HG03432 (cell line): ENCODE results near the gene DNAL1.
"Not testable (repeated sequence)": the region's sequence is repeated elsewhere in the genome, so short reads cannot be mapped to it uniquely, and the experiment has no call there.

Experiments used
- ATAC-seq: cut with Tn5 transposase; IDR thresholded peaks from one replicate; pipeline ENCODE4 v1.9.1; 2021; ENCODE audit warnings: mild to moderate bottlenecking, moderate library complexity; ENCODE audit not compliant: unreplicated experiment

Gene DNAL1, protein sequence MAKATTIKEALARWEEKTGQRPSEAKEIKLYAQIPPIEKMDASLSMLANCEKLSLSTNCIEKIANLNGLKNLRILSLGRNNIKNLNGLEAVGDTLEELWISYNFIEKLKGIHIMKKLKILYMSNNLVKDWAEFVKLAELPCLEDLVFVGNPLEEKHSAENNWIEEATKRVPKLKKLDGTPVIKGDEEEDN

DNA sequence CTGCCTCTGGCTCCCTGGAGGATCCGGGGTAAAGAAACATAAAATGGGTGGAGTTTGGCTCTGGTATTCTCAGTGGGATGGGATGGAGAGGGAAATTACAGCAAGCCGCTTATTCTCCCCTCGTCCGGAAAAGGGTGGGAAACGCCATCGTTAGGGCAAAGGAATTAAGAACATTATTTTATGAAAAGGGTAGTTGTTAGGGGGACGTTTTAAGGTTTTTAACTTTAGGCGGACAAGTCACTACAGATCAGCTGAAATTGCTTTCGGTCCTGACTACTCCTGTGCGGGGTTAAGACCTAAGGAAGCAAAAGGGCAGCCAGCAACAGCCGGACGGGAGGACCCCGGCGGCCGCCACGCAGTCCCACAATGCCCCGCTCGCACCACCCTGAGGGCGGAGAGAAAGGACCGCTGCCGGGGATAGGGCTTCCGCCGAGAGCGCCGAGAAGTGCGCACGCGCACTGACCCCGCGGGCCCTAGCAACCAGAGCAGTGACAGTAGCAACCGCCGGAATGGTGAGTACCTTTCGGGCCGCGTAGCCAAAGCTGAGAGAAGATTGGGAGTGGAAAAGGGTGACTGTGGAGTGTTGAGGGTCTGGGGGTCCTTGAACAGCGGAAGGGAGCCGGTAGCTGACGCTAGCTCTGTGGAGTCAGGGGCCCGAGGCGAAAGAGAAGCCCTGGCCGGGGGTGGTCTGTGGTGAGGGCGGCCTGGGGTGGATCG lies at the start of gene DNAL1:
Gene DNAL1 (plus strand): TSS at position 456 of the 717 bp plus-strand sequence. CDS start 54 bp downstream, at position 510.
- peak; percentile 98 for ATAC-seq

DNA sequence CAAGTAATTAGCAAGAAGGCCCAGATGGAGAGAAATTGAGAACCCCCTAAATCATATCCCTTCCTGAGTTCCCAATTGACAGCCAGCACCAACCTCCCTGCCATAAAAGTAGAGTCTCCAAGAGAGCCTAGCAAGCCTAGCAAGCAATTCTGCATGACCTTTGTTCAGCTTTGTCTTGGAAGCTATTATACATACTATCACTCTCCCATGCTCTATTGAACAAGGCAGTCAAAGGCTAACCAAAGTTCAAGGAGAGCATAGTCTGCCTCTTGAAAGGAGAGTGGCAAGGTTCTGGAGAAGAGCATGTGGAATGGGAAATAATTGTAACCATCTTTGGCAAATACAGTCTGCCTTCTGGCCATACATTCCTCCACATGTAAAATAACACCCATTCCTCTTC lies 45.3 kb upstream of the DNAL1 start:
- no peak for ATAC-seq

DNA sequence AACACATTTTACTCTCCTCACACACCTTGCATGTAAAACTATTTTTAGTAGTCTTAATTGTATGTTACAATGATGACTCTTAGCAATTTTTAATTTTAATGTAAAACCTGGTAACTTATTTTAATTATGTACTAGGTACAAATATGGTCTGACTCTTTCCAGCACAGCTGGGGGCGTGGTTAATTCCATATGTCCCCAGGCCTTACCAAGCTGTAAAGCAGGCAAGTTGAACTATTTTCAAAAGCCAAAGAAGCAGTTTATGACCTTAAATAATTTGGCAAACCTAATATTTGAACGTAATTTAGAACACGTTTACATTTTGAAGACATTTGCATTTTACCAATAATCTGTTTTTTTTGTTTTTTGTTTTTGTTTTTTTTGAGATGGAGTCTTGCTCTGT lies 41.8 kb upstream of the DNAL1 start:
- ATAC-seq = no peak

DNA sequence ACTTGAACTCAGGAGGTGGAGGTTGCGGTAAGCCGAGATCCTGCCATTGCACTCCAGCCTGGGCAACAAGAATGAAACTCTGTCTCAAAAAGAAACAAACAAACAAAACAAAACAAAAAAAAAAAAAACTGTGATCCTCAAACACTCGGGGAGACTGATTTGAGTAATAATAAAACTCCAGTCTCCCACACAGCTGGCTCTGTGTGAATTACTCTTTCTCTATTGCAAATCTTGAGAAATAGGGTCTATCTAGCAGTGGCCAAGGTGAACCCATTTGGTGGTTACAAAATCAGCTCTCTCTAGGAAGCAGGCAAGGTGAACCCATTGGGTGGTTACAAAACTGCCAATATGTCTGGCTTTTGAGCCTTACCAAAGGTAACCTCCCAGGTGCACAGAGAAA lies 38.5 kb upstream of the DNAL1 start:
- no peak for ATAC-seq

DNA sequence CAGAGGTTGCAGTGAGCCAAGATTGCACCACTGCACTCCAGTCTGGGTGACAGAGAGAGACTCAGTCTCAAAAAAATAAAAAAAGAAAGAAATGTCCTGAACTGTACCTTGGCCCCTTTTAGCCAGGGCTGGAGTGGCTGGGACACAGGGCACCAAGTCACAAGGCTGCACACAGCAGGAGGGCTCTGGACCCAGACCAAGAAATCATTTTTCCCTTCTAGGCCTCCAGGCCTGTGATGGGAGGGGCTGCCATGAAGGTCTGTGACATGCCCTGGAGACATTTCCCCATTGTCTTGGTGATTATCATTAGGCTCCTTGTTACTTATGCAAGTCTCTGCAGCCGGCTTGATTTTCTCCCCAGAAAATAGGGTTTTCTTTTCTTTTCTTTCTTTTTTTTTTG lies 37.5 kb upstream of the DNAL1 start:
- ATAC-seq = no peak

DNA sequence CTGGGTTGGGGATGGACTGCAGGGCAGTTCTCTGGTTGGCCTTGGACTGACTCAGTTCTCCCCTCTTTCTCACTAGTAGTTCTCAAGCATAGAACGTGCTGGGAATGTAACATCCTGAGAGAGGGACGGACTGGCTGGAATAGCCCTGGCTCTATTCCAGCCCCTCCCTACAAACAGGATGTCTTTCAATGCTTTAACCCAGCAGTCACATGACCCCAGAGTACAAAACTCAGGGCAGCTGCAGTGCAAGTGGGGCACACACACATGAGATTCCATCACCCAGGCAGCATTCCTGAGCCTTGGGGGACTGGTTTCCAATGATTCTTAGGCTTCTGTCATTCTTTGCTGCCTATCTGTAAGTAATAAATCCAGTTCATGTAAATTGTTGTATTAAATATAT lies 34.1 kb upstream of the DNAL1 start:
- no peak for ATAC-seq

DNA sequence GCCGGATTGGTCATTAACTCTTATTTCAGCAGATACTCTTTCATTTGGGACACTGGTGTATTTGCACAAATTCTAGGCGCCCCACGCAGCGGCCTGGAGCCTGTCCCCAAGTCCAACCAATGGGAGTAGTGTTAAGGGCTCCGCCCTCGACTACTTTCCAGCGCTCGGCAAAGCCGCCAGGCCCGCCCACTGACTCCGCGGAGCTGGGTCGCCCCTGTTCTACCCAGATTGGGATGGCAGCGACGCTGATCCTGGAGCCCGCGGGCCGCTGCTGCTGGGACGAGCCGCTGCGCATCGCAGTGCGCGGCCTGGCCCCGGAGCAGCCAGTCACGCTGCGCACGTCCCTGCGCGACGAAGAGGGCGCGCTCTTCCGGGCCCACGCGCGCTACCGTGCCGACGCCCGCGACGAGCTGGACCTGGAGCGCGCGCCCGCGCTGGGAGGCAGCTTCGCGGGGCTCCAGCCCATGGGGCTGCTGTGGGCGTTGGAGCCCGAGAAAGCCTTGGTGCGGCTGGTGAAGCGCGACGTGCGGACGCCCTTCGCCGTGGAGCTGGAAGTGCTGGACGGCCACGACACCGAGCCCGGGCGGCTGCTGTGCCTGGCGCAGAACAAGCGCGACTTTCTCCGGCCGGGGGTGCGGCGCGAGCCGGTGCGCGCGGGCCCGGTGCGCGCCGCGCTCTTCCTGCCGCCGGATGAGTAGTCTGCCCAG lies 32.3 kb upstream of the DNAL1 start, which contains the start of gene ACOT6:
Gene ACOT6 (plus strand): TSS at position 179 of the 707 bp plus-strand sequence. CDS start 55 bp downstream, at position 234.
- ATAC-seq = peak; percentile 87

DNA sequence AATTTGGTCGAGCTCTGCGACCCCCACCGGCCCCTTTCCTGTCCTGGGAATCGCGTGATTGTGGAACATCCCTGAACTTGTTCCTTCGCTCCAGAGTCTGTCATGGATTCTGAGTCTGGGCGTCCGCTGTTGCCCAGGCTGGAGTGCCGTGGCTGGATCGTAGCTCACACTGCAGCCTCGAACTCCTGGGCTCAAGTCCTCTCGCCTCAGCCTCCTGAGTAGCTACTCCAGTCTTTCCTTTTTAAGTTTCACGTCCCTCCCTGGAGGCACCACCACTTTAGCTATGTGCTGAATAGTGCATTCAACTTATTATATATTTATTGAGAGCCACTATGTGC lies 31.8 kb upstream of the DNAL1 start:
- peak; percentile 7 for ATAC-seq

DNA sequence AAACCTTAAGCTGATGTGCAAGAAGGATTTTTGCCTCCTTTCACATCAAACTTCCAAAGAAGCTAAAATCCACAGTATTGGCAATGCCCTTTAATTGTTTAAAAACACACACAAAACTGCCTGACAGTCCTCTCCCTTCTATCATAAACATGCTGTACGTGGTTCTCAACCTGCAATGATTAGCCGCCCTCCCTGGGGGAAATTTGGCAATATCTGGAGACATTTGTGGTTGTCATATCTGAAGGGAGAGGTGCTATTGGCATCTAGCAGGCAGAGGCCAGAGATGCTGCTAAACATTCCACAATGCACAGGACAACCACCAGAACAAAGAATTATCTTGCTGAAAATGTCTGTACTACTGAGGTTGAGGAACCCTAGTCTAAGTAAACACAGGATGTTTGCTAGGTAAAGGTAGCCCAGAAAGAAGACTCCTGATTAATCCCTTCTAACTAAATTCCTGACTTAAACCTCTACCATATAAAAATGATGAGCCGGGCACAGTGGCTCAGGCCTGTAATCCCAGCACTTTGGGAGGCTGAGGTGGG lies 31.3 kb upstream of the DNAL1 start:
- no peak for ATAC-seq

DNA sequence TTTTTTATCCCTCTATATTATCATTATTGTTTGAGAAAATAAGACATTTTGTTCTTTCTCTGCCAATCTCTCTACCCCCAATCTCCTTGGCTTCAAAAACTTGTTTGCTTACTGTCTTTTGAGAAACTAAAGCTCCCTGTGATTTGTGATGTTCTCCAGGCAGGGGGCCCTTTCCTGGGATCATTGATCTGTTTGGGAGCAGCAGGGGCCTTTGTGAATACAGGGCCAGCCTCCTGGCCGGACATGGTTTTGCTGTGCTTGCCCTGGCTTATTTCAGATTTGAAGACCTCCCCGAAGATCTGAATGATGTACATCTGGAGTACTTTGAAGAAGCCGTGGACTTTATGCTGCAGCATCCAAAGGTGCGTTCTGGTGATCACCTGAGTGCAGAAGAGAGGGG lies 28.0 kb upstream of the DNAL1 start:
- no peak for ATAC-seq

DNA sequence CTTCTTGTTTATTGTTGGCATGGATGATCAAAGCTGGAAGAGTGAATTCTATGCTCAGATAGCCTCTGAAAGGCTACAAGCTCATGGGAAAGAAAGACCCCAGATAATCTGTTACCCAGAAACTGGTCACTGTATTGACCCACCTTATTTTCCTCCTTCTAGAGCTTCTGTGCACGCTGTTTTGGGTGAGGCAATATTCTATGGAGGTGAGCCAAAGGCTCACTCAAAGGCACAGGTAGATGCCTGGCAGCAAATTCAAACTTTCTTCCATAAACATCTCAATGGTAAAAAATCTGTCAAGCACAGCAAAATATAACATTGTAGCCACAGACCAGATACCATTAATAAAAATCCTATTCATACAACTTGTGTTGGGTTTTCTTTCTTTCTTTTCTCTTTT lies 25.3 kb upstream of the DNAL1 start:
- ATAC-seq = no peak

DNA sequence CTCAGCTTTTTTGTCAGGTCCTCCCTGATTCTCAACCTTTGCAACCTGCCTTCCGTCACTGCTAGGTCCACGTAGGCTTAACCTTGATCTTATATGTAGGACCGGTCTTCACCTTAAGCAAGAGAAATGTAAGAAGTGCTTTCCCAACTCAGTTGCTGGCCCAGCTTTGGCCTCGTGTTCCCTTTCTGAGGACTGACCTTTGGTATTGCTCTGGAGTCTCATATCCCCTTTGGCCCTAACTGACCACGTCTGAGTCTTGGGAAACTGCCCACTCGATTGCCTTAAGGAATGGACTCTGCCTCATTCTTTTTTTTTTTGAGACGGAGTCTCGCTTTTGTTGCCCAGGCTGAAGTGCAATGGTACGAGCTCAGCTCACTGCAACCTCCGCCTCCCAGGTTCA lies 24.5 kb upstream of the DNAL1 start:
- ATAC-seq = no peak

DNA sequence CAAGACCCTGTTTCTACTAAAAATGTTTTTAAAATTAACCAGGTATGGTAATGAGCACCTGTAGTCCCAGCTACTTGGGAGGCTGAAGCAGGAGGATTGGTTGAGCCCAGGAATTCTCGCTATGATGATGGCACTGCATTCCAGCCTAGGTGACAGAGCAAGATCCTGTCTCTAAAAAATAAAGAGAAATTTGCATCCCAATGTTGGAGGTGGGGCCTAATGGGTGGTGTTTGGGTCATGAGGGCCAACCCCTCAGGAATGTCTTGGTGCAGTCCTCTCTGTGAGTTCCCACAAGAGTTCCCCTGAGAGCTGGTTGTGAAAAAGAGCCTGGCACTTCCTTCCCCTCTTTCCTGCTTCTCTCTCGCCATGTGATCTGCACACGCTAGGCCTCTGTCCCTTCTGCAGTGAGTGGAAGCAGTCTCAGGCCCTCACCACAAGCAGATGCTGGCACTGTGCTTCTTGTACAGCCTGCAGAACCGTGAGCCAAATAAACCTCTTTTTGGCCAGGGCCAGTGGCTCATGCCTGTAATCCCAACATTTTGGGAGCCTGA lies 21.2 kb upstream of the DNAL1 start:
- no peak for ATAC-seq

DNA sequence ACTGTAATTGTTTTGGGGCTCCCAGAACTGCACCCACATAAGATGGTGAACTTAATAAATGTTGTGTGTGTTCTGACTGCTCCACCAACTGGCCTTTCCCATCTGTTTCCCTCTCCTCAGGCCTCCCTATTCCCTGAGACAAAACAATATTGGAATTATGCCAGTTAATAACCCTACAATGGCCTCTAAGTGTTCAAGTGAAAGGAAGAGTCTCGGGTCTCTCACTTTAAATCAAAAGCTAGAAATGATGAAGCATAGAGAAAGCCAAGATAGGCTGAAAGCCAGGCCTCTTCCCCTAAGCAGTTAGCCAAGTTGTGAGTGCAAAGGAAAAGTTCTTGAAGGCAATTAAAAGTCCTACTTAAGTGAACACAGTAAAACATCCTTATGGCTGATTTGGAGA lies 19.1 kb upstream of the DNAL1 start:
- ATAC-seq = no peak

DNA sequence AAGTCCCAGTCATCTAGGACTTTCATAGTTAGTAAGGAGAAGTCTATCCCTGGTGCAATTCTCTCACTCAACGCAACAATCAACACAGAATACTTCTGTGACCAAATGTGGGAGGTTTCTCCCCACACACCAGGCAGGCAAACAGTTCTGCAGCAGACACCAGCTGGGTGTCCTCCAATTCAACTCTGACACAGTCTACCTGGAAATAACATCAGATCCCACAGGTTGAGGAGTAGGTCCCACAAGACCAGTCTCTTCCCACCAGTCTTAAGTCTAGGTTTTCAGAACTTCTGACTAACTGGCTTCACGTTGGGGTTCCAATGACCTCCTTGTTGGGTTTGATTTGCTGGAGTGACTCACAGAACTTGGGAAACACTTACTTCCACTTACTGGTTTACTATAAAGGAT lies 17.6 kb upstream of the DNAL1 start:
- ATAC-seq = no peak

DNA sequence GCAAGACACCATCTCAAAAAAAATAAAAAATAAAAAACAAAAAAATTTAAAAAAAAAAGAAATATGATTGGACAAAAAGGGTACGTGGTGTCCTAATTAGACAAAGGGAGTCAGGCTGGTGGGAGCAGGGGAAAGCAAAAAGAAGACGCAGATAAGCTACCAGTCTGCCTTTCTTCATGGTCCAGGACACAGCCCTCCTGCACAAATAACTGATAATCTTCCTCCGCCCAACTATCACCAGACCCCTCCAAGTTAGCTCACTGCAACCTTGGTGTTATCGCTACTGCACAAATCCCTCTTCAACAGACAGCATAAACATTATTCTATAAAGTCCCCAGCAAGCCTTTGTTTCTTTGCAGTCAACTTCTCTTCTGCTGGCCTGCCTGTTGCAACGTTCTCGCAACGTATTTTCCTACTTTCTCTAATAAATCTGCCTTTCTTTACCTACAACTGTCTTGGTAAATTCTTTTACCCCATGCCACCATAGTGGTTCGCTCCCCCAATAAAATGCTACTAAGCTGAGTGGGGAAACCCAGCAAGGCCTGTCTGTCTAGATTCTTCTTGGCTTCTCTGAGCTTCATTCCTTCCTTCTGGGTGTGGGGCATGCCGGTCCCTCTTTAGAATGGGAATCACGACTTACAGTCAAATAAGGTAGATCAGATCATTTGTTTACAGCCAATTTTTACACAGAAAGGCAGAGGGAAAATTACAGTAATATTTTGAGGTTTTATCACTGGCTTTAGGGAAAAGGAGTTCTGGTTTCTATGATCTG lies 14.6 kb upstream of the DNAL1 start:
- ATAC-seq = no peak

DNA sequence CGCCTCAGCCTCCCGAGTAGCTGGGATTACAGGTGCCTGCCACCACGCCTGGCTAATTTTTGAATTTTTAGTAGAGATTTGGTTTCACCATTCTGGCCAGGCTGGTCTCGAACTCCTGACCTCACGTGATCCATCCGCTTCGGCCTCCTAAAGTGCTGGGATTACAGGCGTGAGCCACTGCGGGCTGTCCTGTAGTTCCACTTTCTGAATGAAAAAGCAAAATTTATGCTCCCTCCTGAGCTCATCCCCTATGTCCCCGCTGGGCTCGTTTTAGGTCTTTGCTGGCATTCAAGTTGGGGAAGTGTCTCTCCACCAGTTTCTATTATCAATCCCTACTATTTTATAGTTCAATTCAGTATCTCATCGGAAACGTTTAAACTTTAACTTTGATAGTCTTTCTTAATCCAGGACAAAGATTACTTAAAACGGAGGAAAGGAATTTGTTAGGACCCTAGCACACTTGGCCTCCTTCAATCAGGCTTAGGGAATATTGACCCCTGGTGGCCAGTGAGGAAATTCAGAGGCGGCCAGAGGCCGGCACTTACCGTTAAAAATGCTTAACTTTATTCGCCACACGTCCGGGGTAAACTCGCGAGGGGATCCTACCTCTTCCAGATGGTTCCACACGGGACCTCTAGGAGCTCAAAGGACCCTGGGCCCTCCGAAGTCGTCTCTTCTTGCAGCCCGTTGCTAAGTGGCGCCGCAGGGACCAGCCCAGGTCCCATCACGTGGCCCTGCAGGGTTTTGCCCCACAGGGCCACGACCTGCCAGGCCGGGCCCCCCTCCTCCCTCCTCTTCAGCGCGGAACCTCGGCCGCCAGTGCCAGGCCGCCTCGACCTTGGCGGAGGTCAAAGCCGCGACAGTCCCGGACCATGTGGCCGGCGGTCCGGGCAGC lies 11.4 kb upstream of the DNAL1 start:
- peak; percentile 63 for ATAC-seq

DNA sequence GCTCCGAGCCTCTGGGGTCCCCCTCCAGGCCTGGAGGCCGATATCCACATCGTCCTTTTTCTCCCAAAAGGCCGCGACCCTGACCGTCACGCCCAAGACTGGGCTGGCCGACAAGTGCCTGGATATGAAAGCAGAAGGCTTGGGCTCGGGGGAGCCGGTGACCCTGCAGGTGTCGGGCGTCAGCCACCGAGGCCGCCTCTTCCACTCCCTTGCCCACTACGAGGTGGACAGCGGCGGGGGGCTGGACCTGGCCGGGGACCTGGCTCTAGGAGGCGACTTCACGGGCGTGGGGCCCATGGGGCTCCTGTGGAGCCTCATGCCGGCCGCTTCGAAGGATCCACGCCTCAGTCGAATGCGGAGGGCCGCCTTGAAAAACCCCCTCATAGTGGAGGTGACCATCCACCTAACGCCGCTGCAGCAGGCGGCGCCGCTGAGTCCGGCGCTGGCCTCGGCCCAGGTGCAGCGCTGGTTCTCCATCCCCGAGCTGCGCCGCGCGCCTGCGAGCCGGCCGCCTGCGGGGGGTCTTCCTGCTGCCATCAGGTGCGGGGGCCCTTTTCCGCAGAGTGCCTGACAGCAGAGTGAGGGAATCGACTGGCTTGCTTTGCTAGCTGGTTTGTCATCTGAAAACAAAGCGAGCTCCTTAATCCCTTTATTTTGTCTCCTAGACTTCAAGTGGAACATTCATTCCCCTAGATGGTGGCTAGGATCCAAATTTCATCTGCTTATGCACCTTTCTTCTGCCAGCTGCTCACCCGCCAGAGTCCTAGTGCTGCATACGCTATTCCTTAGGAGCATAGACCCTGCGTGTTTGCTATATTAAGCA lies 10.6 kb upstream of the DNAL1 start:
- peak; percentile 35 for ATAC-seq

DNA sequence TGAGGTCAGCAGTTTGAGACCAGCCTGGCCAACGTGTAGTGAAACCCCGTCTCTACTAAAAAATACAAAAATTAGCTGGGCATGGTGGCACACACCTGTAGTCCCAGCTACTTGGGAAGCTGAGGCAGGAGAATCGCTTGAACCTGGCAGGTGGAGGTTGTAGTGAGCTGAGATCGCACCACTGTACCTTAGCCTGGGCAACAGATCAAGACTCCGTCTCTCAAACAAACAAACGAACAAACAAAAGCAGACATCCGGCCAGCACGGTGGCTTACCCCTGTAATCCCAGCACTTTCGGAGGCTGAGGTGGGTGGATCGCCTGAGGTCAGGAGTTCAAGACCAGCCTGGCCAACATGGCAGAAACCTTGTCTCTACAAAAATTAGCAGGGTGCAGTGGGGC lies 8.4 kb upstream of the DNAL1 start:
- not testable (repeated sequence) for ATAC-seq
